Liver (tissue), 9 donors: ENCODE measurements around the gene RBM46. TPM values are rescaled to one million over a fixed set of nuclear protein-coding genes. Genes with fewer than 3 reads are reported as not detected.

Source experiments
- DNase-seq: peaks from one replicate; pipeline ENCODE4 v3.0.0-alpha.2; 2017; ENCODE audit warnings: low spot score
- H3K27ac ChIP-seq, 2 donors: one replicate each; pipeline ENCODE4 v1.7.0; 2013; ENCODE audit warnings: inconsistent platforms in 2 of 2, low read length in 2 of 2, control low read depth in 1 of 2, low read depth in 1 of 2, mild to moderate bottlenecking in 1 of 2
- H3K27me3 ChIP-seq, 4 donors: one replicate each; pipeline versions ENCODE4 v1.6.1 to v1.7.0; 2013; ENCODE audit warnings: low read length in 3 of 4, inconsistent platforms in 1 of 4, mild to moderate bottlenecking in 1 of 4, moderate library complexity in 1 of 4; ENCODE audit not compliant: control insufficient read depth in 4 of 4, insufficient read depth in 4 of 4
- H3K36me3 ChIP-seq, 4 donors: one replicate each; pipeline versions ENCODE4 v1.6.1 to v1.7.0; 2013; ENCODE audit warnings: low read length in 3 of 4, mild to moderate bottlenecking in 3 of 4, low read depth in 1 of 4, moderate library complexity in 1 of 4; ENCODE audit not compliant: control insufficient read depth in 4 of 4, insufficient read depth in 3 of 4
- H3K4me1 ChIP-seq, 4 donors: one replicate each; pipeline versions ENCODE4 v1.6.1 to v1.7.0; 2013; ENCODE audit warnings: low read length in 3 of 4, mild to moderate bottlenecking in 3 of 4, moderate library complexity in 1 of 4; ENCODE audit not compliant: control insufficient read depth in 4 of 4, insufficient read depth in 4 of 4
- H3K4me3 ChIP-seq, 3 donors: one replicate each; pipeline versions ENCODE4 v1.6.1 to v1.7.0; 2013; ENCODE audit warnings: low read length in 3 of 3, control low read depth in 1 of 3, low read depth in 1 of 3, mild to moderate bottlenecking in 1 of 3
- H3K9ac ChIP-seq, 2 donors: one replicate each; pipeline ENCODE4 v1.7.0; 2013; ENCODE audit warnings: low read length in 2 of 2, mild to moderate bottlenecking in 2 of 2, moderate library complexity in 2 of 2, control low read depth in 1 of 2, low read depth in 1 of 2
- H3K9me3 ChIP-seq, 4 donors: one replicate each; pipeline versions ENCODE4 v1.6.1 to v1.7.0; 2013; ENCODE audit warnings: low read length in 3 of 4; ENCODE audit not compliant: control insufficient read depth in 4 of 4
- CTCF ChIP-seq: fragments of 150-350 bp; IDR thresholded peaks from 2 replicates; pipeline ENCODE4 v1.5.1; 2017; ENCODE audit warnings: improper control_type of control experiment, low read depth, low read length; ENCODE audit not compliant: missing input control
- EGR1 ChIP-seq, 2 donors: IDR thresholded peaks; 2 replicates each; pipeline ENCODE4 v1.6.1; 2016 to 2018; ENCODE audit warnings: antibody characterized with exemption in 2 of 2, low read depth in 2 of 2
- FOXA1 ChIP-seq: IDR thresholded peaks from 2 replicates; pipeline ENCODE4 v1.6.1; 2016; ENCODE audit warnings: antibody characterized with exemption
- HNF4A ChIP-seq, 2 donors: conservative IDR thresholded peaks; 2 replicates each; pipeline ENCODE4 v1.6.1; 2016; ENCODE audit warnings: antibody characterized with exemption in 2 of 2, mild to moderate bottlenecking in 2 of 2
- JUND ChIP-seq, 2 donors: IDR thresholded peaks; 2 replicates each; pipeline ENCODE4 v1.6.1; 2016; ENCODE audit warnings: antibody characterized with exemption in 2 of 2
- MAX ChIP-seq: IDR thresholded peaks from 2 replicates; pipeline ENCODE4 v1.6.1; 2016; ENCODE audit warnings: antibody characterized with exemption
- NR2F2 ChIP-seq: IDR thresholded peaks from 2 replicates; pipeline ENCODE4 v1.6.1; 2016; ENCODE audit warnings: antibody characterized with exemption
- RAD21 ChIP-seq, 2 donors: IDR thresholded peaks; 2 replicates each; pipeline ENCODE4 v1.6.1; 2016; ENCODE audit warnings: antibody characterized with exemption in 2 of 2, mild to moderate bottlenecking in 2 of 2
- REST ChIP-seq: IDR thresholded peaks from 2 replicates; pipeline ENCODE4 v1.6.1; 2016; ENCODE audit warnings: antibody characterized with exemption, mild to moderate bottlenecking
- RXRA ChIP-seq, 2 donors: IDR thresholded peaks; 2 replicates each; pipeline ENCODE4 v1.6.1; 2017 to 2018; ENCODE audit warnings: antibody characterized with exemption in 2 of 2, mild to moderate bottlenecking in 1 of 2
- SP1 ChIP-seq: IDR thresholded peaks from 2 replicates; pipeline ENCODE4 v1.6.1; 2018; ENCODE audit warnings: antibody characterized with exemption, mild to moderate bottlenecking
- TAF1 ChIP-seq: conservative IDR thresholded peaks from 2 replicates; pipeline ENCODE4 v1.6.1; 2016; ENCODE audit warnings: antibody characterized with exemption, mild to moderate bottlenecking
- WGBS: extraction: QIAGEN DNeasy Blood & Tissue Kit; methylation state at CpG from one replicate; pipeline ENCODE4 v1.1.7; 2013; 5-methylcytosine and 5-hydroxymethylcytosine counted together
- polyA plus RNA-seq, 2 donors: library from polyadenylated mRNA; stranded (reverse) in 1 of 2; unstranded in 1 of 2; fragments of 200-250 nt in 1 of 2; fragments of >200 nt in 1 of 2; fragmentation: Nextera tagmentation in 1 of 2; extraction: Ambion mirVana in 1 of 2; gene quantifications; one replicate each; pipeline versions ENCODE4 v1.2.1 to v1.2.3, GENCODE V29; 2013 to 2015
- total RNA-seq, 2 donors: library from RNA; depleted of rRNA; stranded (reverse); fragments of >200 nt; gene quantifications; one replicate each; pipeline ENCODE4 v1.2.3, GENCODE V29; 2014
- TF ChIP-seq, protein P1 (sequence below): IDR thresholded peaks from 2 replicates; pipeline ENCODE4 v1.6.1; 2016; ENCODE audit warnings: antibody characterized with exemption
- donor health status: healthy.
- donor health status: healthy.
- donor health status: healthy.
- donor health status: healthy.
- donor health status: healthy.

Gene RBM46
- total and polyA plus RNA-seq, 4 donors, result 0.03 to 0.24 (median 0.08) TPM; not detected in 1

DNA sequence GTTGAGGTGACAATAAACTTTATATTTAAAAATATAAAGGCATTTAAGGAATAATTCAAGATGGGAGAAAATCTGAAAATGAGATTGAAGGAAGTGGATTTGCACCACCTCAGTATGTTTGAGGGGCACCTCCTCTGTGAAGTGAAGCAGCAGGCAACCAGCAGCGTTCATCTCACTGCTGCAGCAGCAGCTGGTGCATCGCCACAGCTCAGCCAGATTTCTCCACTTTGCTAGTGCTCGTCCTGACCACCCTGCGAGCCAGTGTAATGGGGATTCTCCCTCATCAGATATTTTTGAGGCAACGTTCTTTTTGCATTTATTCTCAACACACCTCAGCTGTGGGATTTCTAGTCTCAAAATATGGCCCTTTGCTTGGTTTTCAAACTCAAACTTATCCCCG, 23.4 kb upstream of the RBM46 start:
- Histone ChIP-seq H3K27ac (no peak overlapping the region), H3K9ac (no peak overlapping the region), H3K9me3 (no peaks in the 10 kb centered on the region), H3K27me3 (peaks cover 0 to 3% (median 0%) of the 10 kb centered on the region in 4 donors), H3K36me3 (no peaks in the 10 kb centered on the region), H3K4me1 (no peaks in the 10 kb centered on the region), H3K4me3 (no peak overlapping the region)
- DNase-seq, result no peak
- TF ChIP-seq RXRA (IDR thresholded peaks at IDR 0.05), result no peak
- no peak for TF ChIP-seq FOXA1
- no peak for TF ChIP-seq CTCF
- no peak for TF ChIP-seq SP1
- no peak for TF ChIP-seq NR2F2
- WGBS, result 66% methylated on average over 6 of the region's 6 CpGs

- 87% methylated on average over 2 of the region's 2 CpGs for WGBS
- Histone ChIP-seq H3K27me3 (peaks cover 0 to 3% (median 0%) of the 10 kb centered on the region in 4 donors), H3K27ac (no peak overlapping the region), H3K4me1 (no peaks in the 10 kb centered on the region), H3K4me3 (no peak overlapping the region), H3K9me3 (no peaks in the 10 kb centered on the region), H3K36me3 (no peaks in the 10 kb centered on the region), H3K9ac (no peak overlapping the region)
- DNase-seq, result no peak
- no peak for TF ChIP-seq CTCF
- TF ChIP-seq TAF1, result no peak
- TF ChIP-seq, protein P1, sequence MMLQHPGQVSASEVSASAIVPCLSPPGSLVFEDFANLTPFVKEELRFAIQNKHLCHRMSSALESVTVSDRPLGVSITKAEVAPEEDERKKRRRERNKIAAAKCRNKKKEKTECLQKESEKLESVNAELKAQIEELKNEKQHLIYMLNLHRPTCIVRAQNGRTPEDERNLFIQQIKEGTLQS, result no peak
- TF ChIP-seq MAX, result no peak
- no peak for TF ChIP-seq RAD21 (IDR thresholded peaks at IDR 0.05)
- no peak for TF ChIP-seq EGR1 (IDR thresholded peaks at IDR 0.05; ENCODE audit: low read depth in 2 of 2)
- TF ChIP-seq HNF4A (conservative IDR thresholded peaks at IDR 0.05), result no peak
- TF ChIP-seq REST, result no peak
- TF ChIP-seq RXRA (IDR thresholded peaks at IDR 0.05), result no peak
- TF ChIP-seq JUND (IDR thresholded peaks at IDR 0.05), result no peak
Measured at GRCh38 chr4:154760895-154761294, 20.2 kb upstream of the RBM46 start.
